ENCODE measurements around the gene TGFBI.
A peak's percentile ranks its signal among the peaks of the same experiment; 100 is the strongest.

TGFBI gene

GRCh38 chr5:136060963-136061362, 32.2 kb downstream of the TGFBI start:
- no peak for DNase-seq (ENCODE audit: extremely low spot score, insufficient read length, low read depth)
- no peak for FAIRE-seq

DNA sequence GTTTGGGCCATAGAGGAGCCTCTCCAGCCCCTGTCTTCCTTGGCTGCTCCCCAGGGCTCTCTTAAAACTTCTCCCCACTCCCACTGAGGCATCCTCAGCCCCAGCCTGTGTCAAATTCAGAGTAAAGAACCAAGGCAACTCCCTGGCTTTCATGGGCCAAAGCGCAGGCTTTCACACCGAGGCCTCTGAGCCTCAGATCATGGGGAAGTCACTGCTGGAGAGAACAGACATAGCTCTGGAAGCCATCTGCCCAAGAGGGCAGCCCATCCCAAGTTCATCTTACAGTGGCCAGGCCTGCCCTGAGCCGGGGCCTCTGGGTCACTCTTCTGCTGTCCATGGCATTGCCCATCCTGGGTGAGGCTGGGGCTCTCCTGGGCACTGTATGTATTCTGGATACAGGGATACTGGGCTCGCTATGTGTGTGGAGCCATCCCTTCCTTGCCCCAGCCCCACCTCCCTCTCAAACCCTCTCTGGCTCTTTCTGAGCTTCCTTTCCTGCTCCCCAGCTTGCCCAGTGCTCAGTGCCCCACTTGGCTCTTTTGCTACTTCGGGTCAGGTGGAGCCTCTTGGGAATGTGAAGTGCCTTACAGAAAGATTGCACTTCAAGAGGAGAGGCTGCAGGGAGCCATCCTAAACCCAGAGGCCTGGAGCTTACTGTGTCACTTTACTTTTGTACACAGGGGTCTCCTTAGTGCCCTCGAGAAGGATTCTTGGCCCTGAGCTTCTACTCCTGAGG, 33.0 kb downstream of the TGFBI start:
- DNase-seq (ENCODE audit: extremely low spot score, insufficient read length, low read depth): no peak
- FAIRE-seq: no peak

DNA sequence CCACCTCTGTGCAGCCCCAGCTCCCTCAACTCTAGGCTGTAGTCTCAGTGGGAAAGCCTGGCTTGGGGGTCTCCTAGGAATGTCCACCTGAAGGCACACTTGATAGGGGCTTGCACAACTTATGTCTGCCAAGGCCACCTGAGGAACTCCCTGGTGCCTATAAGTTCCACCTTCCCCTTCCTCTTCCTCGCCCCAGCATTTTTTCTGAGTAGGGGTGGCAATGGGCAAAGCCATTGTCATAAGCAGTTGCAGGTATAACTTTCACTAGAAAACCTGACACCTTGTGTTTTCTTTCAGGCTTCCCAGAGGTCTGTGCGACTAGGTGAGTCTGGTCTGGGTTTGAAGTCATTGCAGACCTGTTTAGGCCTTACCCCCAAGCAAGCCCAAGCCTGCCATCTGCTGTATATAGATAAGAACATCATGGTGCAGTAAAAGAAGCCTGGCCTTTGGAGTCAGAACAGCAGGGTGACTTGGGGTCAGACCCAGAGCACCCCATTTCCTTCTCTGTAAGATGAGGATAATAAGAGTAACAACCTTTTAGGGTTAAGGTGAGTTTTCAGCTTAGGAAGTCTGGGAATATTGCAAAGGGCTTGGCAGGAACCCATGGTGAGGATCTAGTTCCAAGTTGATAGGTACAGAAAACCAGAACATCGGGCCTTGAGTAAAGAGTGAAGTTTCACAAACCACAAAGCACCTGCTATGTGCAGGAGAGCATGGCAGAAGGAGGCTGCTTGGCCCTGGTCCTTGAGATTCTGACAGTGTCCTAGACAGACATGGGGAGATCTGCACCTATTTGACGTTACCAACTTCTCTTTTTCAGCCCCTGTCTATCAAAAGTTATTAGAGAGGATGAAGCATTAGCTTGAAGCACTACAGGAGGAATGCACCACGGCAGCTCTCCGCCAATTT, 33.8 kb downstream of the TGFBI start:
- FAIRE-seq: peak; percentile 74
- DNase-seq (ENCODE audit: extremely low spot score, insufficient read length, low read depth): no peak

DNA sequence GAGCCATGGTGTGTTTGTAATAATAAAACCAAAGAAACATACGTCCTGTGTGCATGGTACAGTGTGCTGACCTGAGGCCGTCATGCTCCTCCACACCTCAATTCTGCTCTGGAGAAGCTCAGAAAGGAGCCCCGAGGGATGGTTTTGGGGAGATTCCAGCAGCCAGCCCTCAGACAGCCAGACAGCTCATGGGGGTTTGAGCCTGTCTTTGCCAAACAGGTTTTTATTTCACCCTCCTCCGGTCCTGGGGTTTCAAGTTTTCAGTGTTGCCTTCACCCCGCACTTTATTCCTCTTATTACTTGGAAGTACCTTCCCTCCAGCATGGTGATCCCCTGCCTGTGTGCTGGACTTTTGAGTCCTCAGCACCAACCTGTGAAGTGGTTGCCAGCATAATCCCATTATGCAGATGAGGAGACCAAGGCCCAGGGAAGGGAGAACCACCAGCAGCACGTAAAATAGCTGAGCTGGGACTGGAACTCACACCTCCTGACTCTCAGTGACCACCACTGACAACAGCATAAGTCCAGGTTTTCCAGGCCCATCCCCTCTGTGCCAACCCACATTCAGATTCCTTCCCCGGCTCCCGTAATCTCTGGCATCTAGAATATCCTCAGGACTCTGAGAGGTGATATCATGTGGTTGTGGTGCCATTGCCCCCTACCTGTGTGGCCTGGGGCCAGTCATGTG, 35.1 kb downstream of the TGFBI start:
- FAIRE-seq: no peak

GRCh38 chr5:136064510-136064909, 35.7 kb downstream of the TGFBI start:
- DNase-seq (ENCODE audit: extremely low spot score, insufficient read length, low read depth) (no peak), FAIRE-seq (no peak)

More for the DNA sequence above, 35.1 kb downstream of the TGFBI start:
- DNase-seq (ENCODE audit: extremely low spot score, insufficient read length, low read depth): no peak

DNA sequence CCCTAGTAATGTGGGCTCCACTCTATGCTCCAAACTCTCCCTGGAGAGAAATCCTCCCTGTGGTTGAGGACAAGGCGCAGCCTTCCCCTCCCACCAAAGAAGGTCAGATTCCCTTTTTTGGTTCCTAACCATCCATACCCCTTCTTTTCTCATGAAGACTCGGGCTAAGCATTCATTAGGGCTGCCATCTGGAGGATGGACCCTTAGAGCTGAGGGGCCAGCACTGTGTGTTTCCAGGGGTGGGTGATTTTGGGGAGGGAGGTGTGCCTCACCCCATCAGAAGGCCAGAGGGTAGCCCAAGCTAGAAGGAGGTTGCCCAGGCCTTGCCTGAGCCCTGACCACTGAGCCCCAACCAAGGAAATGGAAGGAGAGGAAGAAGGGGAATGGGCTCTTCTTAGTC, 36.8 kb downstream of the TGFBI start:
- FAIRE-seq (no peak), DNase-seq (ENCODE audit: extremely low spot score, insufficient read length, low read depth) (no peak)

DNA sequence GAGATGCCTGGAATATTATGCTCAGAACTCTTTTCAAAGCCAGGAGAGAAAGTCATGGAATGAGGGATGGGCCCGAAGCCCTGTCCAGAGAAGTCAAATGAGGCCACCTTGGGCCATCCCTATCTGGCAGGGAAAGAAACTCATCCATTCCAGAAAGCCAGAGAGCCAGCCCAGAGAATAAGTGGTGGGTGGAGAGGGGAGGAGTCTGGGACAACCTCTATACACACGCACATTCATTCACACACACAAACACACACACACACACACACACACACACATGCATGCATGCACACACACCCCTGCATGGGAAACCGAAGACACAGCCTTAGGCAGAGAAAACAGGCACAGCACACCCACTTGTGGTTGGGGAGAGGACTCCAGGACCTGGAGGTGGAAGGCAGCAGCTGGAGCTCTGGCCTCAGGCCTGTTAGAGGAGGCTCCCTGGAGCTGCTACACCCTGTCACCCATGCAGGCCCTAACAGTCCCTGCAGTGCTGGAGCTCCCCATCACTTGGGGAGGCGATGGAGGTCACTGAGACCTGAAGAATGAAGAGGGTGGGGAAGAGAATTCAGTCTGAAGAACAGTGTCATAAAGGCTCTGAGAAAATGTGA, 38.0 kb downstream of the TGFBI start:
- no peak for DNase-seq (ENCODE audit: extremely low spot score, insufficient read length, low read depth)
- no peak for FAIRE-seq

DNA sequence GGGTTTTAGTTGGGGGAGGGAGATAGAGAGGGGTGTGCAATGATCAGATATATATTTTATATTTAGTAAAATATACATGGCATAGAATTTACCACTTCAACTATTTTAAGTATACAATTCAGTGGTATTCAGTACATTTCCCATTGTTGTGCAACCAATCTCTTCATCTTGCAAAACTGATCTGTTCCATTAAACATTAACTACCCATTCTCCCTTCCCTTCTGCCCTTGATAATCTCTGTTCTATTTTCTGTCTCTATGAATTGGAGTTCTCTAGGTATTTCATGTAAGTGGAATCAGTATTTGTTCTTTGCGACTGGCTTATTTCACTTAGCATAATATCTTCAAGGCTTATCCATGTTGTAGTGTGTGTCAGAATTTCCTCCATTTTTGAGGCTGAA, 38.6 kb downstream of the TGFBI start:
- DNase-seq (ENCODE audit: extremely low spot score, insufficient read length, low read depth): no peak
- FAIRE-seq: no peak

GRCh38 chr5:136070486-136071285, 41.9 kb downstream of the TGFBI start:
- DNase-seq (ENCODE audit: extremely low spot score, insufficient read length, low read depth) (no peak), FAIRE-seq (no peak)

- peak; percentile 67 for FAIRE-seq
- no peak for DNase-seq (ENCODE audit: extremely low spot score, insufficient read length, low read depth)
Measured at GRCh38 chr5:136073714-136074529, 45.1 kb downstream of the TGFBI start.

DNA sequence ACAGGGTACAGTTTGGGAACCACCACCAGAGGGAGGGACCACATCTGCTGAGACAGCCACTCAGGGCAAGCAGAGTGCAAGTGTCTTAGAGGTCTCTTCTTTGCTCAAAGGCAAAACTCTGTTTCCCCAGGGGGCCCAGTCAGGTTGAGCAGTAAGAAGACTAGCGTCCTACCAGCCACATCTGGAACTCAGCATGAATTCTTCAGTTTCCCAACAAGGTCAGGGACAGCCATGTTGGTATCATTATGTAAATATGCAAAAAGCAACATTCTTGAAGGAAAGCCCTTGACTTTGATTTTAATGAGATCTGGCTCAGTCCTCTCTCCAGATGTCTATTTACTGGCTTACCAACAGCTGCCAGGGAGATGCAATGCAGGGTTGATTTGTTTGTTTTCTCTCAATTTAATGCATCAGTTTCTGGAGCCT, 46.7 kb downstream of the TGFBI start:
- DNase-seq (ENCODE audit: extremely low spot score, insufficient read length, low read depth) (no peak), FAIRE-seq (no peak)

GRCh38 chr5:136076067-136076466, 47.3 kb downstream of the TGFBI start:
- FAIRE-seq (no peak), DNase-seq (ENCODE audit: extremely low spot score, insufficient read length, low read depth) (no peak)

- FAIRE-seq (no peak), DNase-seq (ENCODE audit: extremely low spot score, insufficient read length, low read depth) (no peak)
Measured at GRCh38 chr5:136076881-136077445, 48.2 kb downstream of the TGFBI start.

DNA sequence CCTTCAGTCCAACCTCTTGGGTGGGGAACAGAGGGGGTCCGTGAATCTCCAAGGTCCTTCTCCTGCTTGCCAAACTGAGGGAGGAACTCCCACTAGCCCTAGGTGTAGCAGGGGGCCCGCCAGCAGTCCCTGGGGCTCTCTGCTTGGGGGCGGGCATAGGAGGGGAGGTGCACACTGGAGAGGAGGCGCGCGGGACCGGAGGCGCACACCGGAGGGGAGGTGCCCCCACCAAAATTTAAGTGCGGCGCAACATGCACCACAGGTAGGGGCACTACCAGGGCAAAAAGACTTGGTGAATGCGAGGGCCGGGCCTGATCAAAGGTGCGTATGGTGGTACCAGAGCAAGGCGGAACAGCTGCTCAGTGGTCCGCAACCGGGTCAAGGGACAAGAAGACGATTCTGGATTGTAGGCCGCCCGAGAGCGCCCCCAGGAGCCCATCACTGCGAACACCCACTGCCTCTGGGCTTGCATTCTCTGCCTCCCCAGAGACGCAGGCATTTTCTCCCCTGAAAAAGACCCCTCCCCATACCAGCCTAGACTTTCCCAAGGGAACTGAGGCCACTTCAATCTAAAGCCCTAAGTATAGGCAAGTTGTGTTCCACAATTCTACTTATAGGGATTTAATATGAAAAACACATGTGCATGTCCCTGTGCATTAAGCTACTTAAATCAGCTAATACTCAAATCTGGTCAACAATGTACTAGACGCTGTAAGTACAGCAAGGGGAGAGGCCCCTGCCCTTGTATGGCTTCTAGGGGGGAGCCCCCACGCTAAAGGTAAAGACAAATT, 50.6 kb downstream of the TGFBI start:
- no peak for DNase-seq (ENCODE audit: extremely low spot score, insufficient read length, low read depth)
- FAIRE-seq: no peak

GRCh38 chr5:136080113-136080482, 51.3 kb downstream of the TGFBI start:
- no peak for DNase-seq (ENCODE audit: extremely low spot score, insufficient read length, low read depth)
- no peak for FAIRE-seq

DNA sequence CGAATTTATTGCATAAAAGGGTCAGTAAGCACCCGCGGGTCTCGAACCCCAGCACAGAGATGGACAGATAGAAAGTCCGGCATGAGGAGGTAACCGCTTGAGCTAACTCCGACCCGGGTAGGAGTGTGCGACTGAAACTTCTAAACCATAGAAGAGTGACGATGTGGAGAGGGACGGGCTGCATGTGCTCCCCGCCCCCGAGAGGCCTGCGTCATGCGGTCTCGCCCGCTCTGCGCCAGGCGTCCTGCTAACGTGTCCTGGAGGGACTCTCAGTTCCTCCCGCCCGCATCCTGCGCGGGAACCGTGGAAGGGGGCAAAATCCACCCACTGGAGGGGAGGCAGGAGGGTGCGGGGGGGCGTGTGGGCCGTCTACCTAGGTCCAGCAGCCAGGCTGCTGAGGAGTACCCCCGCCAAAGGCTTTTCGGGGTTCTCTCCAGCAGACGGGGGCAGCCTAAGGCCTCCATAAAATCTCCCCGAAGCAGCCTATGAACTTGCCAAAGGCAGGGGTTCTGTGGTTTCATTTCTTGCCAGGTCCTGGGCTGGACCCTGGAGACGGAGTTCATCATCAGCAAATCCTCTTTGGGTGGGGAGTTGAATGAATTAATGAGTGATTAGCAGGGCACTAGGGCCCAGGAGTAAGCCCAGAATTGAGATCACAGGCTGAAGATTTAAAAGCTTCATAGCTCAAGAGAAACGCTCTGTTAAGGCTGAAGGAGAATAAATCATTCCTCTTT, 51.9 kb downstream of the TGFBI start:
- DNase-seq (ENCODE audit: extremely low spot score, insufficient read length, low read depth) (peak; percentile 58), FAIRE-seq (peak; percentile 88)

DNA sequence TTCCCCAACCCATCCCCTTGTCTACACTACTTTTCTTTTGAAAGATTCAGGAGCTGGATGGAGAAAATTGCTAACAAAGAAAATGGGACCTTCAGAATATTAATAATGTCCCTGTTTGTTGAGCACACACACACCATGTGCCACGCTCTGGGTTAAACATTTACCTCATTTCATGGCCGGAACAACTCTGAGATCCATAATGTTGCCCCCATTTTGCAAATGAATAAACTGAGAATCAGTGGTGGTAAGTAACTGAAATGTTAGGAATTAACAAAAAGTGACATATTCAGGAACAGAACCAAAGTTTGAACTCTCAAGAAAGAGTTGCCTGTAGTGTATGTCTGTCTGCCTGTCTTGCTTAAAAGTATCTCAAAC, 52.4 kb downstream of the TGFBI start:
- no peak for DNase-seq (ENCODE audit: extremely low spot score, insufficient read length, low read depth)
- no peak for FAIRE-seq
